HepG2 (cell line): ENCODE measurements around the gene CSPG5. TPM values are rescaled to one million over a fixed set of nuclear protein-coding genes. Genes with fewer than 3 reads are reported as not detected.

Experiments
- ARHGAP35 ChIP-seq: sonication (generic); formaldehyde crosslinking; IDR thresholded peaks from 2 replicates; pipeline ENCODE4 v1.9.0; 2022; ENCODE audit warnings: mild to moderate bottlenecking, inconsistent platforms, moderate library complexity, missing genetic modification reagents, borderline replicate concordance
- EED ChIP-seq: sonication (generic); formaldehyde crosslinking; IDR thresholded peaks from 2 replicates; pipeline ENCODE4 v1.5.0; 2020; ENCODE audit warnings: mild to moderate bottlenecking, missing genetic modification reagents
- GATA4 ChIP-seq: sonication (generic); IDR thresholded peaks from 2 replicates; pipeline ENCODE4 v1.6.1; 2016; ENCODE audit warnings: antibody characterized with exemption, low read depth, borderline replicate concordance
- HDAC2 ChIP-seq: sonication (generic); formaldehyde crosslinking; IDR thresholded peaks from 2 replicates; pipeline ENCODE4 v1.4.0; 2020; ENCODE audit warnings: missing genetic modification reagents
- MTF2 ChIP-seq: sonication (generic); formaldehyde crosslinking; IDR thresholded peaks from 2 replicates; pipeline ENCODE4 v1.5.0; 2020; ENCODE audit warnings: missing genetic modification reagents, borderline replicate concordance
- PHF20 ChIP-seq: sonication (generic); formaldehyde crosslinking; IDR thresholded peaks from 2 replicates; pipeline ENCODE4 v1.5.0; 2020; ENCODE audit warnings: mild to moderate bottlenecking, missing genetic modification reagents
- TBX3 ChIP-seq: fragments of 450-650 bp; IDR thresholded peaks from 2 replicates; pipeline ENCODE4 v1.6.1; 2017; ENCODE audit warnings: antibody characterized with exemption, mild to moderate bottlenecking, inconsistent platforms, borderline replicate concordance
- ZNF207 ChIP-seq: fragments of 450-650 bp; IDR thresholded peaks from 2 replicates; pipeline ENCODE4 v1.6.1; 2016; ENCODE audit warnings: antibody characterized with exemption, borderline replicate concordance
- ZNF230 ChIP-seq: sonication (generic); formaldehyde crosslinking; IDR thresholded peaks from 2 replicates; pipeline ENCODE4 v1.4.0; 2020; ENCODE audit warnings: mild to moderate bottlenecking, missing genetic modification reagents
- ZNF30 ChIP-seq: sonication (generic); formaldehyde crosslinking; IDR thresholded peaks from 2 replicates; pipeline ENCODE4 v1.5.0; 2020; ENCODE audit warnings: mild to moderate bottlenecking, missing genetic modification reagents
- ZNF362 ChIP-seq: sonication (generic); formaldehyde crosslinking; IDR thresholded peaks from 2 replicates; pipeline ENCODE4 v1.4.0; 2020; ENCODE audit warnings: missing genetic modification reagents, mild to moderate bottlenecking, borderline replicate concordance
- ZNF788 ChIP-seq: sonication (generic); formaldehyde crosslinking; IDR thresholded peaks from 2 replicates; pipeline ENCODE4 v1.5.0; 2020; ENCODE audit warnings: mild to moderate bottlenecking, missing genetic modification reagents, borderline replicate concordance
- polyA plus RNA-seq, 8 experiments: library from polyadenylated mRNA; depleted of rRNA in 3 of 8; stranded (reverse) in 7 of 8; unstranded in 1 of 8; fragments of >200 nt; fragmentation: Illumina TruSeq in 4 of 8; extraction: Trizol in 4 of 8; gene quantifications; 2 replicates each; pipeline versions ENCODE4 v1.2.1 to v1.2.3, GENCODE V29; 2011 to 2016; ENCODE audit warnings: low read depth in 4 of 8, missing spikeins in 1 of 8, mixed read lengths in 1 of 8; ENCODE audit not compliant: insufficient read depth in 1 of 8
- total RNA-seq, 5 experiments: library from RNA; depleted of rRNA; stranded (reverse); fragments of >200 nt; fragmentation: Illumina TruSeq; extraction: Trizol; gene quantifications; 2 replicates each; pipeline ENCODE4 v1.2.3, GENCODE V29; 2016; ENCODE audit warnings: low read depth in 1 of 5
- TF ChIP-seq, protein P1 (sequence below), 2 experiments: sonication (generic) in 1 of 2; formaldehyde crosslinking in 1 of 2; IDR thresholded peaks; 2 replicates each; pipeline versions ENCODE4 v1.6.1 to v1.9.0; 2014 to 2022; ENCODE audit warnings: antibody characterized with exemption in 1 of 2, borderline replicate concordance in 1 of 2, inconsistent platforms in 1 of 2, low read depth in 1 of 2, missing genetic modification reagents in 1 of 2
- TF ChIP-seq, protein P2 (sequence below): sonication (generic); formaldehyde crosslinking; IDR thresholded peaks from 2 replicates; pipeline ENCODE4 v1.4.0; 2020; ENCODE audit warnings: missing genetic modification reagents, mild to moderate bottlenecking, borderline replicate concordance

Gene CSPG5
- total and polyA plus RNA-seq, 2 of the 13 experiments (the other 11 are each of a cell fraction or from before 2014, with no cell fraction given) = 0.07 to 0.15 TPM

DNA sequence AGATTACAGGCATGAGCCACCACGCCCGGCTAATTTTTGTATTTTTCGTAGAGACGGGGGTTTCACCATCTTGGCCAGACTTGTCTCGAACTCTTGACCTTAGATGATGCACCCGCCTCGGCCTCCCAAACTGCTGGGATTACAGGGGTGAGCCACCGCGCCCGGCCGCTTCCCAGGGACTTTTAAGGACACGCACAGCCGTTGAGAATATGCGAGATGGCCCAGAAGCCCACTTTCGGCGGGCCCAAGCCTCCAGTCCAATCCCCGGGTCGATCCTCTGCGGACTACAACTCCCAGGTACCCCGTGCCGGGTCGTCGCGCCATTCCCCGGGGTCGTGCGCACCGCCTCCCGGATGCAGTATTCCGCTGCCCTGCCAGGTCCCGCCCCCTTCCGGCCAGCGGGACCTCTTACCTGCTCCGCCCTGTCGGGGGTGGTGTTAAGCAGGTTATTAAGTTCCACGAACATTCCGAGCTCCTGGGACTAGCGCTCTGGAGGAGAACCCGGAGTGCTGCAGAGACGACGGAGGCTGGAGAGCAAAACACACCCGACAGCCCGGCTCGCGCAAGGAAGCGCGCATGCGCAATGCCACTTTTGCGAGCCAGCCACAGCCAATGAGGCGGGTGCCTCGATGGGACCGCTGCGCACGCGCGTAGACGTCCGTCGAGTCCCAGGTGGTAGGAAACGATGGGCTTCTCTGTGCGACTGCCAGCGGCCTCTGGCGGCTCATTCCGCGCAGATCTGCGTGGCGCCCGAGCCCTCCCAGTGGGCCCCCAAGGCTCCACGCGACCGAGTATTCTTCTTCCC, 65.3 kb downstream of the CSPG5 start, which contains the start of gene ELP6 (continued):
- TF ChIP-seq ZNF362 (CRISPR knock-in tag) = no peak; the same call in 1 of the 2 replicates
- TF ChIP-seq MTF2 = no peak
- TF ChIP-seq HDAC2 (CRISPR knock-in tag) = peak; percentile 12; the same call in 1 of the 2 replicates
- TF ChIP-seq, protein P1, sequence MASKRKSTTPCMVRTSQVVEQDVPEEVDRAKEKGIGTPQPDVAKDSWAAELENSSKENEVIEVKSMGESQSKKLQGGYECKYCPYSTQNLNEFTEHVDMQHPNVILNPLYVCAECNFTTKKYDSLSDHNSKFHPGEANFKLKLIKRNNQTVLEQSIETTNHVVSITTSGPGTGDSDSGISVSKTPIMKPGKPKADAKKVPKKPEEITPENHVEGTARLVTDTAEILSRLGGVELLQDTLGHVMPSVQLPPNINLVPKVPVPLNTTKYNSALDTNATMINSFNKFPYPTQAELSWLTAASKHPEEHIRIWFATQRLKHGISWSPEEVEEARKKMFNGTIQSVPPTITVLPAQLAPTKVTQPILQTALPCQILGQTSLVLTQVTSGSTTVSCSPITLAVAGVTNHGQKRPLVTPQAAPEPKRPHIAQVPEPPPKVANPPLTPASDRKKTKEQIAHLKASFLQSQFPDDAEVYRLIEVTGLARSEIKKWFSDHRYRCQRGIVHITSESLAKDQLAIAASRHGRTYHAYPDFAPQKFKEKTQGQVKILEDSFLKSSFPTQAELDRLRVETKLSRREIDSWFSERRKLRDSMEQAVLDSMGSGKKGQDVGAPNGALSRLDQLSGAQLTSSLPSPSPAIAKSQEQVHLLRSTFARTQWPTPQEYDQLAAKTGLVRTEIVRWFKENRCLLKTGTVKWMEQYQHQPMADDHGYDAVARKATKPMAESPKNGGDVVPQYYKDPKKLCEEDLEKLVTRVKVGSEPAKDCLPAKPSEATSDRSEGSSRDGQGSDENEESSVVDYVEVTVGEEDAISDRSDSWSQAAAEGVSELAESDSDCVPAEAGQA (IDR thresholded peaks at IDR 0.05; ENCODE audit: low read depth) = peak; percentile 38; the same call in 1 of the 2 replicates
- TF ChIP-seq, protein P1 (CRISPR knock-in tag; IDR thresholded peaks at IDR 0.05; ENCODE audit: borderline replicate concordance) = no peak; the same call in 1 of the 2 replicates
- peak; percentile 32; the same call in 1 of the 2 replicates for TF ChIP-seq ZNF230 (CRISPR knock-in tag)
- no peak for TF ChIP-seq TBX3
- TF ChIP-seq, protein P2, sequence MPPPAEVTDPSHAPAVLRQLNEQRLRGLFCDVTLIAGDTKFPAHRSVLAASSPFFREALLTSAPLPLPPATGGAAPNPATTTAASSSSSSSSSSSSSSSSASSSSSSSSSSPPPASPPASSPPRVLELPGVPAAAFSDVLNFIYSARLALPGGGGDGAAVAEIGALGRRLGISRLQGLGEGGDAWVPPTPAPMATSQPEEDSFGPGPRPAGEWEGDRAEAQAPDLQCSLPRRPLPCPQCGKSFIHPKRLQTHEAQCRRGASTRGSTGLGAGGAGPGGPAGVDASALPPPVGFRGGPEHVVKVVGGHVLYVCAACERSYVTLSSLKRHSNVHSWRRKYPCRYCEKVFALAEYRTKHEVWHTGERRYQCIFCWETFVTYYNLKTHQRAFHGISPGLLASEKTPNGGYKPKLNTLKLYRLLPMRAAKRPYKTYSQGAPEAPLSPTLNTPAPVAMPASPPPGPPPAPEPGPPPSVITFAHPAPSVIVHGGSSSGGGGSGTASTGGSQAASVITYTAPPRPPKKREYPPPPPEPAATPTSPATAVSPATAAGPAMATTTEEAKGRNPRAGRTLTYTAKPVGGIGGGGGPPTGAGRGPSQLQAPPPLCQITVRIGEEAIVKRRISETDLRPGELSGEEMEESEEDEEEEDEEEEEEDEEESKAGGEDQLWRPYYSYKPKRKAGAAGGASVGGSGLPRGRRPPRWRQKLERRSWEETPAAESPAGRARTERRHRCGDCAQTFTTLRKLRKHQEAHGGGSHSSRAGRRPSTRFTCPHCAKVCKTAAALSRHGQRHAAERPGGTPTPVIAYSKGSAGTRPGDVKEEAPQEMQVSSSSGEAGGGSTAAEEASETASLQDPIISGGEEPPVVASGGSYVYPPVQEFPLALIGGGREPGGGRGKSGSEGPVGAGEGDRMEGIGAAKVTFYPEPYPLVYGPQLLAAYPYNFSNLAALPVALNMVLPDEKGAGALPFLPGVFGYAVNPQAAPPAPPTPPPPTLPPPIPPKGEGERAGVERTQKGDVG (CRISPR knock-in tag) = no peak
- TF ChIP-seq ZNF207 = no peak
- TF ChIP-seq EED (CRISPR knock-in tag) = peak; percentile 36; the same call in 1 of the 2 replicates
- TF ChIP-seq ZNF788 = no peak; the same call in 1 of the 2 replicates
- no peak for TF ChIP-seq ZNF30
- TF ChIP-seq GATA4 = no peak; the same call in 1 of the 2 replicates
- 0 out of 2 replicates have a peak, but pooled peaks have one; percentile 58 for TF ChIP-seq ARHGAP35
- peak; percentile 88 for TF ChIP-seq PHF20 (CRISPR knock-in tag)
